HAP-1 (cell line): ENCODE measurements around the gene ZBTB5.
"Not testable (repeated sequence)": the region's sequence is repeated elsewhere in the genome, so short reads cannot be mapped to it uniquely, and the experiment has no call there.

Experiments
- DNase-seq, 2 experiments: peaks; one replicate each; pipeline ENCODE4 v3.0.0-alpha.2; 2016 to 2020; ENCODE audit warnings: low spot score in 2 of 2
- H3K27me3 ChIP-seq: fragments of 250-450 bp; sonication (Bioruptor Pico); 2 replicates; pipeline ENCODE4 v1.5.1; 2020; ENCODE audit warnings: low read depth, mild to moderate bottlenecking, moderate library complexity
- H3K36me3 ChIP-seq: fragments of 250-450 bp; sonication (Bioruptor Pico); replicated peaks from 2 replicates; pipeline ENCODE4 v1.5.1; 2020; ENCODE audit warnings: mild to moderate bottlenecking
- H3K4me1 ChIP-seq: fragments of 250-450 bp; sonication (Bioruptor Pico); 2 replicates; pipeline ENCODE4 v1.5.1; 2020; ENCODE audit warnings: mild to moderate bottlenecking
- H3K4me3 ChIP-seq: fragments of 250-450 bp; sonication (Bioruptor Pico); 2 replicates; pipeline ENCODE4 v1.5.1; 2020; ENCODE audit warnings: mild to moderate bottlenecking, moderate library complexity
- H3K9me3 ChIP-seq: fragments of 250-450 bp; sonication (Bioruptor Pico); 2 replicates; pipeline ENCODE4 v1.5.1; 2020; ENCODE audit warnings: mild to moderate bottlenecking, moderate library complexity
- in situ Hi-C: fragments of 300-500 bp; cut with MboI; formaldehyde crosslinking; loops from 3 replicates; pipeline ENCODE4 v1.14.3; 2020; ENCODE audit warnings: low sequenced_read_pairs, inconsistent platforms, mixed read lengths

ZBTB5 gene

DNA sequence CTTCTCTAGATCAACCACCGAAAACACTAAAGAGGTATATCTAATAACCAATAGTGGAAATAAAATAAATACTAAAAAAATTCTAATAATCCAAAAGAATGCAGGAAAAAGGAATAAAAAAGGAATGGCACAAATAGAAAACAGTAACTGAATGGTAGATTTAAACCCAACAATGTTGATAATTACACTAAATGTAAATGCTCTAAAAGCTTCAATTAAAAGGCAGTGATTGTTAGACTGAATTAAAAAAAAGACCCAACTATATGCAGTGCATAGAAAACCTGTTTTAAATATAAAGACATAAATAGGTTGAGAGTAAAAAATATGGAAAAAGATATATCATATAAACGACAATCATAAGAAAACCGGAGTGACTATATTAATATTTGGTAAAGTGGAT lies 9.2 kb upstream of the ZBTB5 start:
- Histone ChIP-seq H3K4me1 (peaks cover 12% of the 10 kb centered on the region; the same call in 1 of the 2 replicates), H3K9me3 (peaks cover 9% of the 10 kb centered on the region), H3K4me3 (no peak overlapping the region), H3K36me3 (no peaks in the 10 kb centered on the region), H3K27me3 (no peaks in the 10 kb centered on the region)
- in situ Hi-C loops: no loop called here
- DNase-seq: no peak

DNA sequence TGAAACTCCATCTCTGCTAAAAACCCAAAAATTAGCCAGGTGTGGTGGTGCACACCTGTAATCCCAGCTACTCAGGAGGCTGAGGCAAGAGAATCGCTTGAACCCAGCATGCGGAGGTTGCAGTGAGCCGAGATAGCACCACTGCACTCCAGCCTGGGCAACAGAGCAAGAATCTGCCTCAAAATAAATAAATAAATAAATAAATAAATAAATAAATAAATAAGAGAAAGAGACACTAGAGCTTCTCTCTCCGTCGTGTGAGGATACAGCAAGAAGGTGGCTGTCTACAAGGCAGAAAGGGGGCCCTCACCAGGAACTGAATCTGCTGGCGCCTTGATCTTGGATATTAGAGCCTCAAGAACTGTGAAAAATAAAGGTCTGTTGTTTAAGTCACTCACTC lies 8.7 kb upstream of the ZBTB5 start:
- in situ Hi-C loops, H3K9me3 ChIP-seq, DNase-seq, H3K4me3 ChIP-seq, H3K36me3 ChIP-seq, H3K27me3 ChIP-seq: not testable (repeated sequence)
- peaks cover 12% of the 10 kb centered on the region; the same call in 1 of the 2 replicates for H3K4me1 ChIP-seq

DNA sequence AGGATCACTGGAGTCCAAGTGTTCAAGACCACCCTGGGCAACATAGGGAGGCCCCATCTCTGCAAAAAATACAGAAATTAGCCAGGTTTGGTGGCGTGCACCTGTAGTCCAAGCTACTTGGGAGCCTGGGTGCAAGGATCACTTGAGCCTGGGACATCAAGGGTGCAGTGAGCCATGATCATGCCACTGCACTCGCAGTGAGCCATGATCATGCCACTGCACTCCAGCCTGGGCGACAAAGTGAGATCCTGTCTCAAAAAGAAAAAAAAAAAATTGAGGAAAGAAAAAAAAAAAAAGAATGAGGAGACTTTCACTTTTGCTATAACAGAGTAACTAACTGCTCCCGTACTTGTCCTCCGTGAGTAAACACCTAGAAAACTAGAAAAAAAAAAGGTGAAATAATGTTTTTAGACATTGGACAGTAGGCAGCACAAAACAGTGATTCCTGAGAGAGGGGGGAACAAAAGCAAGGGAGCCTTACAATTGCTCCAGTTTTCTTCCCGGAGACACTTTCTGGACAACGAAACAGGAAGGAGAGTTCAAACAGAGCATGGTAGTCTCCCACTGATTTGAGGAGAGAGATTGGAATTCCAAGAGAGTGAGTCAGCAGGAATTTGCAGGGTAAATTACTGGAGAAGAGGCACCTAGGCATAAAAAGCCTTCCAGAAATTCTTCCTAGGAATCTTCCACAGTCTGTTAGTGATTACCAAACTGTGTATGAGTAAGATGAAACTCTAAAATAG lies 6.9 kb upstream of the ZBTB5 start:
- peak; percentile 62 to 95 for DNase-seq
- H3K27me3 ChIP-seq: no peaks in the 10 kb centered on the region
- peaks cover 9% of the 10 kb centered on the region for H3K9me3 ChIP-seq
- no peaks in the 10 kb centered on the region for H3K36me3 ChIP-seq
- no peak overlapping the region for H3K4me3 ChIP-seq
- H3K4me1 ChIP-seq: peaks cover 12% of the 10 kb centered on the region; the same call in 1 of the 2 replicates
- in situ Hi-C loops: no loop called here

DNA sequence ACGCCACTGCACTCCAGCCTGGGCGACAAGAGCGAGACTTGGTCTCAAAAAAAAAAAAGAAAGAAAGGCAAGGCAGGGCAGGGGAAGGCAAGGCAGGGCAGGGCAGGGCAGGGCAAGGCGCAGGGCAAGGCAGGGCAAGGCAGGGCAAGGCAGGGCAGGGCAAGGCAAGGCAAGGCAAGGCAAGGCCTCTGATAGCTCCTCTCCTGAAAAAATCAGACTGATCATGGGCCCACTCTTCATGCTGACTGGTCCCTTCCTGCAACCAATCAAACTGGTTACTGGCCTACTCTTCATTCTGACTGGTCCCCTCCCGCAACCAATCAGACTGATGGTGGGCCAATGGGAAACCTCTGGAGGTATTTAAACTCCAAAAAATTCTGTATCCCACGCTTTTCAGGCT lies 3.4 kb upstream of the ZBTB5 start:
- Histone ChIP-seq H3K4me3 (no peak overlapping the region), H3K4me1 (peaks cover 25% of the 10 kb centered on the region), H3K27me3 (no peaks in the 10 kb centered on the region), H3K9me3 (peaks cover 1% of the 10 kb centered on the region), H3K36me3 (no peaks in the 10 kb centered on the region)
- no peak for DNase-seq
- in situ Hi-C loops: no loop called here

DNA sequence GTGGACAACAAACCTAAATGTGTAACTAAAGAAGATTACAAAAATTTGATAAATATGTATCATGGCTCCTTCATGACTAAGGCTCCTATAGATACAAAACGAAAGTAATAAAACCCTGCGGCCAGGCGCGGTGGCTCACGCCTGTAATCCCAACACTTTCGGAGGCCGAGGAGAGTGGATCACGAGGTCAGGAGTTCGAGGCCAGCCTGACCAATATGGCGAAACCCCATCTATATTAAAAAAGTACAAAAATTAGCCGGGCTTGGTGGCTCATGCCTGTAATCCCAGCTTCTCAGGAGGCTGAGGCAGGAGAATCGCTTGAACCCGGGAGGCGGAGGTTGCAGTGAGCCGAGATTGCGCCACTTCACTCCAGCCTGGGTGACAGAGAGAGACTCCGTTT lies 2.3 kb upstream of the ZBTB5 start:
- H3K4me3 ChIP-seq, H3K27me3 ChIP-seq, in situ Hi-C loops, H3K36me3 ChIP-seq, H3K9me3 ChIP-seq, DNase-seq: not testable (repeated sequence)
- H3K4me1 ChIP-seq: peaks cover 29% of the 10 kb centered on the region

DNA sequence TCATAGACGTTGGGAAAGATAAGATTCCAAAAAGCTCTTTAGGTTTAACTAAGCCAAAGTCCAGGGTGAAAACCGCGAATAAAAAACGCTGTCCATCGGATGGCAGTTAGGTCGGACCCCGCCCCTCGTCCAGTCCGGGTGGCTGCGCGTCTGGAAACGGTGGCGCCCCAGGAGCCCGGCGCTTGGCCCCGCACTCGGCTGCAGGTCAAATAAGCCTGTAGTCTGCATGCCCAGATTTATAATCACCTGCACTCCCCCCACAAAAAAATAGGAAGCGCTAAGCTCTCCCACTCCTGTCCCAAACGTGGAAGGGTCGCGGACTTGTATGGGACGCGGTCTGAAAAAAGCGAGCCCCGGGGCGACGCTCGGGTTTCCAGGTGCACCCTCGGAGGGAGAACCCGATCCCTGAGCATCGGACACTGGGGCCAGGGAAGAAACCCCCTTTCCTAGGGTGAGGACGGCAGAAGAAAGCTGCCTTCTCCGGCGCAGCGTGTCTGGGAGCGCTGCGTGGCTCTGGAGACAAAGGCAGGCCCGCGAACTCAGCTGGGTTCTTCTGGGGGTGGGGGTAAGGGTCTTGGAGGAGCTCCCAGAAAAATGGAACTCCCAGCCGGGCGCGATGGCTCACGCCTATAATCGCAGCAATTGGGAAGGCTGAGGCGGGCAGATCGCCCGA lies 923 bp upstream of the ZBTB5 start:
- H3K4me3 ChIP-seq: peak overlapping the region; percentile 87
- in situ Hi-C loops: no loop called here
- no peaks in the 10 kb centered on the region; the same call in 1 of the 2 replicates for H3K9me3 ChIP-seq
- peaks cover 23% of the 10 kb centered on the region for H3K4me1 ChIP-seq
- H3K27me3 ChIP-seq: no peaks in the 10 kb centered on the region
- H3K36me3 ChIP-seq: no peaks in the 10 kb centered on the region
- peak in 1 of 2 experiments; percentile 26 for DNase-seq

DNA sequence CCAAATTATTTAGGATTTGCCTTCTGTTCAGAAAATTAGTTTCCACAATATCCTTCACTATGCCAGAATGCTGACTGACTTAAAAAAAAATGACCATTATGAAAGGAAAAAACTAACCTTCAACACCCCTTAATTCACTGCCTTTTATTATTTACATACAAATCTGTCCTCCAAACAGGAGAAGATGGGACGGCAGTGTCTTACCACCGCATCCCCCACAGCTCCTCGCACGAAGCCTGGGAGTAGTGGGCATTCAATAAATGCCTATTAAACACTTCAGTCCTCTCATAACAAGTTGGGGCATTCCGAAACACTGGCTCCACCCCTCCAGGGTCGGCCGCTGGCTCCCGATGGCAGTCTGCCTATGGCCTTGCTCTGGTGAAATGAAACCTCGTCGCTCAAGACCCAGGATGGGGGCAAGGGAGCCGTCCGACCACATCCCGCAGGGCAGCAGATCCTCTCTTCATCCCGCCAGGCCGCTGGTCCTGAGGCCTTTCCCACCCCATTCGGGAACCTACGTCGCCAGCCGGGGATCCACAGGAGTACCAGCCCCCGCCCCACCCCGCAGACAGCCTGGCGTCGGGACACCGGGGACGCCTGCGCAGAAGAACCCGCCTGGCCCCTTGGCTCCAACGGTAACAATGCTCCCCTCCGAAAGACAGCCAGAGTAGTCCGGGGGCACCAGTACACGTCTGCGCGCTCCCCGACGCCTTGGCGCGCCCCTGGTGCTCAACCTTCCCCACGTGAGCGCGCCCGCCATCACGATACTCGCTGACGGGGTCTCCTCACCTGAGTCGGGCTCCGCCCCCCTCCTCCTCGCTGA lies 613 bp downstream of the ZBTB5 start:
- H3K4me3 ChIP-seq: peak overlapping the region; percentile 87
- no peaks in the 10 kb centered on the region for H3K36me3 ChIP-seq
- peak; percentile 69 to 86 for DNase-seq
- no peaks in the 10 kb centered on the region; the same call in 1 of the 2 replicates for H3K9me3 ChIP-seq
- no peaks in the 10 kb centered on the region for H3K27me3 ChIP-seq
- in situ Hi-C loops: no loop called here
- peaks cover 22% of the 10 kb centered on the region for H3K4me1 ChIP-seq

DNA sequence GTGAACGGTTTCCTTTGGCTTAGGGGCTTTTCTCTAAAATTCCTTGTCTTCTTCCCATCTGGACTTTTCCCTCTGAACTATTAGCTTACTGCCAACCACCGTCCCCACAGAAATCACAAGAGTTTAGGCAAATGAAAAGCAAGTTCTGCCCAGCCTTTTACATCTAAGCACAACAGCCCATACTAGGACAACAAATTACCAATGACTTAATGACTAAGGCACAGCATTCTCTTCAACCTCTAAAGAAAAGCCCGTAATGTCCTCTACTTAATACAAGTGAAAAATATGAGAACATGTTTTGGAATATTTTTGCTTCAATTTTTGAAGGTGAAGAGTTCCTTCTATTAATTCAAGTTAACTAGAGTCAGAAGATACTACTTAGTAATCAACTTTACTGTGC lies 1.2 kb downstream of the ZBTB5 start:
- peak overlapping the region; percentile 87 for H3K4me3 ChIP-seq
- no peak for DNase-seq
- H3K27me3 ChIP-seq: no peaks in the 10 kb centered on the region
- no peaks in the 10 kb centered on the region; the same call in 1 of the 2 replicates for H3K9me3 ChIP-seq
- no peaks in the 10 kb centered on the region for H3K36me3 ChIP-seq
- peaks cover 22% of the 10 kb centered on the region for H3K4me1 ChIP-seq
- in situ Hi-C loops: no loop called here

DNA sequence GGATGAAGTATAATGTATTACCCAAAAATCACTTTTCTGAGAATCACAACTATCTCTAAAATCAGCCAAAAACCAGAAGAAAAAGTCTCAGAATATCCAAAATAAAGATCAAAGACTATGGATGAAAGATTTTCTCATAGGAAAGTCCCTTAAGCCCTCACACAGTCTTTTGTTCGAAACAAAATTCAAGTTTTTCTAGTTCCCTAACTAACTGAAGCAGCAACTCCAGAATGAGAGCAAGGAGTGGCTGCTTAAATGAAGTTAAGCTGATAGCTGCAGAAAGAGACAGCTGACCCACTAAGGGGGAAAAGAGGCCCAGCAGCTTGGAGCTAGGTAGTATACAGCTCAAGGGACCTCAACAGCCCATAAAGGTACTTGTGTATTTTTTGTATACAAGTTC lies 8.4 kb downstream of the ZBTB5 start:
- Histone ChIP-seq H3K4me1 (peaks cover 10% of the 10 kb centered on the region), H3K36me3 (no peaks in the 10 kb centered on the region), H3K27me3 (no peaks in the 10 kb centered on the region), H3K9me3 (no peaks in the 10 kb centered on the region), H3K4me3 (no peak overlapping the region)
- no peak for DNase-seq
- in situ Hi-C loops: no loop called here

DNA sequence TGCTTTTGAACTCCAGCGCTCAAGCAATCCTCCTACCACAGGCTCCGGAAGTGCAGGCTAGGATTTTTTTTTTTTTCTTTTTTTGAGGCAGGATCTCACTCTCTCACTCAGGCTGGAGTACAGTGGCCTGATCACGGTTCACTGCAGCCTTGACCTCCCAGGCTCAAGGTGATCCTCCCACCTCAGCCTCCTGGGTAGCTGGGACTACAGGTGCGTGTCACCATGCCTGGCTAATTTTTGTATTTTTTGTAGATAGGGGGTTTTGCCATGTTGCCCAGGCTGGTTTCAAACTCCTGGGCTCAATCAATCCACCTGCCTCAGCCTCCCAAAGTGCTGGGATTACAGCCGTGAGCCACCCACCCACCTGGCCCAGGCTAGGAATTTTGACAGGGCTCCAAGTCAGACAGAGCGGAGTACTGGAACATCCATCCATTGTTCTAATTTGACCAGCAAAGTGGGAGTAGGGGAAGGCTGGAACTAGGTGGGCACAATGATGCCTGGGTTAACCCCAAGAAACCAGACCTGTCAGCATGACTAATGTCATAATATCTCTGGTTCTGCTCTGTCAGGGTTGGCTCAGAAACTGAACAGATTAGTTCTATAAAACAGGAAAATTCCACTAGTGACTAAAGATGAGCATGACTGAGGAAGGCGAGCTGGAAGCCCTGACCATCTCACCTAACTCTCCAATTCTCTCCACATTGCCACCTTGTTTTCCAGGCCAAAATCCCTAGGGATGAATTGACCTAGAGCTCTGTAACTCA lies 9.2 kb downstream of the ZBTB5 start:
- DNase-seq: peak in 1 of 2 experiments; percentile 55
- Histone ChIP-seq H3K27me3 (no peaks in the 10 kb centered on the region), H3K9me3 (no peaks in the 10 kb centered on the region), H3K4me1 (peaks cover 10% of the 10 kb centered on the region), H3K4me3 (no peak overlapping the region), H3K36me3 (no peaks in the 10 kb centered on the region)
- in situ Hi-C loops: no loop called here

DNA sequence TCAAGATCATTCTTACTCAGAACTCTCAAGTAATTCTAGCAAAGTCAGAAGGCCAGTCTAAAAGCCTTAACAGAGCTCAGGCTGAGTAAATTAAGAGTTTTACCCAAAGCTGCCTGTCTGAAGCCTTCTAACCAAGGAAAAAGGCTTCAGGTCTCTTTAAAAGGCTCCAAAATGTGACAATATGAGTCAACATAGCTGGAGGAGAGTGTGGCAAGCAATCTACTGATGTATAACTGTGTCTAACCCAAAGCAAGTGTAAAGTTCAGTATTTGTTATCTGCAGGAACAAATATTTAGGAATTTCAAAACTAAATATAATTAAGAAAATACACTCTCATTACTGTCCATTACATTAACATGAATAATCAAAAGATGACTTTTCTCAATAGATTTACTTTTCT lies 11.0 kb downstream of the ZBTB5 start:
- no peaks in the 10 kb centered on the region for H3K27me3 ChIP-seq
- 0 out of 2 replicates have a peak, but pooled peaks cover 1% of the 10 kb centered on the region for H3K36me3 ChIP-seq
- in situ Hi-C loops: no loop called here
- H3K4me1 ChIP-seq: peaks cover 15% of the 10 kb centered on the region
- H3K9me3 ChIP-seq: no peaks in the 10 kb centered on the region
- no peak for DNase-seq
- H3K4me3 ChIP-seq: no peak overlapping the region

DNA sequence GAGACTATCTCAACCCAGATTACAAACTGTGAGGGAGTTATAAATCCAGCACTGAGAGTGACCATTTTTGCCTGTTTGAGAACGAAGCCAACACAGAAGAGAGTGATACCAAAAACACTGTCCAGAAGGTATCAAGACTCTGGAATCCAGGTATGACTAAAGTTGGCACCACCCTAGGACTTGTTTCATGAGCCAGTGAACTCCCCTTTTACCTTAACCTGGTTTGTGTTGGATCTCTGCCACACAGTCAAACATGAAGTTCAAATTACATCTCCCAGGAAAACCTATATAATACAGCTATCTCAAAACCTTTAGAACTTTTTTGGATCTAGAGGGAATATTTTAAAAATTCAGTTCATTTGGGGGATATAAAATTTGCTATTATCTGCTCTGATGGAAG lies 11.4 kb downstream of the ZBTB5 start:
- no peaks in the 10 kb centered on the region for H3K9me3 ChIP-seq
- H3K4me3 ChIP-seq: no peak overlapping the region
- H3K4me1 ChIP-seq: peaks cover 15% of the 10 kb centered on the region
- in situ Hi-C loops: no loop called here
- H3K36me3 ChIP-seq: 0 out of 2 replicates have a peak, but pooled peaks cover 3% of the 10 kb centered on the region
- DNase-seq: no peak
- H3K27me3 ChIP-seq: no peaks in the 10 kb centered on the region

DNA sequence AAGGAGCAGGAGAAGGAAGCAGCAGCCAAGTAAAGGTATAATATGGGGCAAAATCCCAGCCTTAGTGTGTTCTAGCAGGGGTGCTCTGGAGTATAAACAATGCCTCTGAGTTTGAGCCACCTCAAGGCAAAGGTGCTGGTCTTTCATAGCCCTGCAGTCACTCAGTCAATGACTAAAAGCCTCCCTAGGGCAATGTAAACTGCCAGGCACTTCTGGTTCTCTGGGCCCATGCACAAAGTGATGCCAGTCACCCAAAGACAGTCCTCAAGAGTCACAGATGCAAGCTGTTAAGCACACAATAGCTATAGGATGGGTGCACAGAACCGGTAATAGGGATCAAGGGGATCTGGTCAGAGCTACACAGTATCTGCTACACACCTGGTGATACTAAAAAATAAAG lies 12.6 kb downstream of the ZBTB5 start:
- Histone ChIP-seq H3K36me3 (0 out of 2 replicates have a peak, but pooled peaks cover 3% of the 10 kb centered on the region), H3K27me3 (no peaks in the 10 kb centered on the region), H3K4me1 (peaks cover 15% of the 10 kb centered on the region), H3K9me3 (no peaks in the 10 kb centered on the region), H3K4me3 (no peak overlapping the region)
- DNase-seq: no peak
- in situ Hi-C loops: no loop called here
